ENCODE data around the gene ULK4. TPM values are rescaled to one million over a fixed set of nuclear protein-coding genes. Genes with fewer than 3 reads are reported as not detected.

ULK4 gene
- total RNA-seq, 4 donors from 2014 or later, result 3.2 to 18.7 (median 12.6) TPM

GRCh38 chr3:41507336-41508062 is 454.4 kb downstream of the ULK4 start:
- DNase-seq (ENCODE audit: low spot score in 2 of 2), result no peak
- intact Hi-C loops (cut with DNase I; ENCODE audit: low total_unique reads), result no loop called here
- TF ChIP-seq, protein P1, sequence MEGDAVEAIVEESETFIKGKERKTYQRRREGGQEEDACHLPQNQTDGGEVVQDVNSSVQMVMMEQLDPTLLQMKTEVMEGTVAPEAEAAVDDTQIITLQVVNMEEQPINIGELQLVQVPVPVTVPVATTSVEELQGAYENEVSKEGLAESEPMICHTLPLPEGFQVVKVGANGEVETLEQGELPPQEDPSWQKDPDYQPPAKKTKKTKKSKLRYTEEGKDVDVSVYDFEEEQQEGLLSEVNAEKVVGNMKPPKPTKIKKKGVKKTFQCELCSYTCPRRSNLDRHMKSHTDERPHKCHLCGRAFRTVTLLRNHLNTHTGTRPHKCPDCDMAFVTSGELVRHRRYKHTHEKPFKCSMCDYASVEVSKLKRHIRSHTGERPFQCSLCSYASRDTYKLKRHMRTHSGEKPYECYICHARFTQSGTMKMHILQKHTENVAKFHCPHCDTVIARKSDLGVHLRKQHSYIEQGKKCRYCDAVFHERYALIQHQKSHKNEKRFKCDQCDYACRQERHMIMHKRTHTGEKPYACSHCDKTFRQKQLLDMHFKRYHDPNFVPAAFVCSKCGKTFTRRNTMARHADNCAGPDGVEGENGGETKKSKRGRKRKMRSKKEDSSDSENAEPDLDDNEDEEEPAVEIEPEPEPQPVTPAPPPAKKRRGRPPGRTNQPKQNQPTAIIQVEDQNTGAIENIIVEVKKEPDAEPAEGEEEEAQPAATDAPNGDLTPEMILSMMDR (IDR thresholded peaks at IDR 0.05), result no peak
- no peak for TF ChIP-seq POLR2A (IDR thresholded peaks at IDR 0.05)
- WGBS, 2 donors, result 75 to 79% methylated on average over 2 of the region's 2 CpGs
- H3K4me3 ChIP-seq (ENCODE audit: low read depth, poor library complexity, severe bottlenecking), result no peak overlapping the region

DNA sequence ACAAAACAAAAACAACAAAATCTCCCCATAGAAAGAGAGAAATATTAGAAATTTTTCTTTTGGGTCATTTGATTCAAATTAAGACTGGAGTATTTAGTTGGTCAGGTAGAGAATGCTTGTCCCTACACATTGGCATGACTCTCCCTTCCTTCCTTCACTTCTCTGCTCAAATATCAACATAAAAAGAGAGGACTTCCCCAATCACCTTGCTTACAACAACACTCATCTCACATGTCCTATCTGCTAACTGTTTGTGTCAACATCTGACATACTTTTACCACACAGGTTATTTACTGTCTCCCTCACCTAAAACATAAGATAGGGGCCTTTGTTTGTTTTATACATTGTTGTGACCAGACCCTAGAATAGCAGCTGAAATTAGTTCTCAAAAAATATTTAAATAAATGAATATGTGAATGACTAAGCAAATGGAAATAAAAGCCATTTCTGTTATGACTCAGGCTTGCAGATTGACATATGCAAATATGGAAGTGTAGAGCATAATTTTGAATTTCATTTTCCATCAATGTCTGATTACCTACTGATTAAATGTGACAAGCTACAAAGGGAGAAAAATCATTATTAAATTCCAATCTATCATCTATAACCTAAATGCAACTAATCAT is 457.8 kb downstream of the ULK4 start:
- intact Hi-C loops (cut with DNase I; ENCODE audit: low total_unique reads), result no loop called here
- TF ChIP-seq POLR2A (IDR thresholded peaks at IDR 0.05), result no peak
- no peak for DNase-seq (ENCODE audit: low spot score in 2 of 2)
- H3K4me3 ChIP-seq (ENCODE audit: low read depth, poor library complexity, severe bottlenecking), result no peak overlapping the region

GRCh38 chr3:41502481-41502880 is 459.4 kb downstream of the ULK4 start:
- H3K4me3 ChIP-seq (ENCODE audit: low read depth, poor library complexity, severe bottlenecking), result no peak overlapping the region
- no peak for TF ChIP-seq POLR2A (IDR thresholded peaks at IDR 0.05)
- TF ChIP-seq, protein P1 (IDR thresholded peaks at IDR 0.05), result no peak
- intact Hi-C loops (cut with DNase I; ENCODE audit: low total_unique reads), result no loop called here
- DNase-seq (ENCODE audit: low spot score in 2 of 2), result no peak

DNA sequence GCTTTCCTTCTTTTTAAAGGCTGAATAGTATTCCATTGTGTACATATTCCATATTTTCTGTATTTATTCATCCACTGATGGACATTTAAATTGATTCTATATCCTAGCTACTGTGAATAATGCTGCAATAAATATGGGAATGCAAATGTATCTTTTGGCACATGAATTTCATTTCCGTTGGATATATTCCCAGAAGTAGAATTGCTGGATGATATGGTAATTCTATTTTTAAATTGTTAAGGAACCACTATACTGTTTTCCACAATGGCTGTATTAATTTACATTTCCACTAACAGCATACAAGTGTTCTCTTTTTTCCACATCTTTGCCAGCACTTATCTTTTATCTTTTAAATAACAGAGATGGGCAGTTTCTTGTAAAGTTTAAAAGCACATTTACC is 459.9 kb downstream of the ULK4 start:
- intact Hi-C loops (cut with DNase I; ENCODE audit: low total_unique reads), result no loop called here
- WGBS, 2 donors, result 22 to 41% methylated on average over 1 of the region's 1 CpG
- DNase-seq (ENCODE audit: low spot score in 2 of 2), result no peak
- TF ChIP-seq POLR2A (IDR thresholded peaks at IDR 0.05), result no peak
- TF ChIP-seq, protein P1 (IDR thresholded peaks at IDR 0.05), result no peak
- no peak overlapping the region for H3K4me3 ChIP-seq (ENCODE audit: low read depth, poor library complexity, severe bottlenecking)

DNA sequence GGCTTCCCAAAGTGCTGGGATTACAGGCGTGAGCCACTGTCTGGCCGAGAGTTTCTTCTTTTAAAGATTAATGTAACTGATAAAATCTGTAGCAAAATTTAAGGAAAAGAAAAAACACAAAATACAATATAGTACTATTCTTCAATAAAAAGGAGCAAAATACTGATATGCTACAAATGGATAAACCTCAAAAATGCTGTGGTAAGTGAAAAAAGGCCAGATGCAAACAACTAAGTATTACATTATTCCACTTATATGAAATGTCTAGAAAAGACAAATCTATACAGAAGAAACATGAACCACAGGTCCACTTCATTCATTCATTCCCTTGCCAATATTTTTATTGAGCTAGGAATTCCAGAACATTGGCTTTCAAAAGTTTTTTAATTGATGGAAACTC is 463.1 kb downstream of the ULK4 start:
- DNase-seq (ENCODE audit: low spot score in 2 of 2), result no peak
- WGBS, 2 donors, result 88 to 93% methylated on average over 2 of the region's 2 CpGs
- TF ChIP-seq, protein P1 (IDR thresholded peaks at IDR 0.05), result no peak
- TF ChIP-seq POLR2A (IDR thresholded peaks at IDR 0.05), result no peak
- H3K4me3 ChIP-seq (ENCODE audit: low read depth, poor library complexity, severe bottlenecking), result no peak overlapping the region
- intact Hi-C loops (cut with DNase I; ENCODE audit: low total_unique reads), result no loop called here

GRCh38 chr3:41490360-41490759 is 471.5 kb downstream of the ULK4 start:
- no peak overlapping the region for H3K4me3 ChIP-seq (ENCODE audit: low read depth, poor library complexity, severe bottlenecking)
- DNase-seq (ENCODE audit: low spot score in 2 of 2), result no peak
- intact Hi-C loops (cut with DNase I; ENCODE audit: low total_unique reads), result no loop called here
- TF ChIP-seq, protein P1 (IDR thresholded peaks at IDR 0.05), result no peak
- TF ChIP-seq POLR2A (IDR thresholded peaks at IDR 0.05), result no peak
- 95 to 96% methylated on average over 2 of the region's 2 CpGs for WGBS, 2 donors

Data from lower leg skin (tissue), 4 donors.